Placental epithelial cell (primary cell): ENCODE measurements around the gene THG1L. TPM values are rescaled to one million over a fixed set of nuclear protein-coding genes. Genes with fewer than 3 reads are reported as not detected.

ENCODE experiments used
- small RNA-seq: library from RNA; depleted of rRNA; stranded (forward); fragments of <200 nt; gene quantifications from one replicate; pipeline ENCODE3, GENCODE V24; 2012
- total RNA-seq: library from RNA; depleted of rRNA; stranded (reverse); fragments of >200 nt; gene quantifications from 2 replicates; pipeline ENCODE4 v1.2.3, GENCODE V29; 2012

THG1L gene
- 18.3 and 38.9 TPM in 2 replicates for total RNA-seq

GRCh38 chr5:157731272-157732129 lies at the start of gene THG1L:
THG1L (plus strand) TSS chr5:157731420; CDS start chr5:157731441, 21 bp downstream.

DNA sequence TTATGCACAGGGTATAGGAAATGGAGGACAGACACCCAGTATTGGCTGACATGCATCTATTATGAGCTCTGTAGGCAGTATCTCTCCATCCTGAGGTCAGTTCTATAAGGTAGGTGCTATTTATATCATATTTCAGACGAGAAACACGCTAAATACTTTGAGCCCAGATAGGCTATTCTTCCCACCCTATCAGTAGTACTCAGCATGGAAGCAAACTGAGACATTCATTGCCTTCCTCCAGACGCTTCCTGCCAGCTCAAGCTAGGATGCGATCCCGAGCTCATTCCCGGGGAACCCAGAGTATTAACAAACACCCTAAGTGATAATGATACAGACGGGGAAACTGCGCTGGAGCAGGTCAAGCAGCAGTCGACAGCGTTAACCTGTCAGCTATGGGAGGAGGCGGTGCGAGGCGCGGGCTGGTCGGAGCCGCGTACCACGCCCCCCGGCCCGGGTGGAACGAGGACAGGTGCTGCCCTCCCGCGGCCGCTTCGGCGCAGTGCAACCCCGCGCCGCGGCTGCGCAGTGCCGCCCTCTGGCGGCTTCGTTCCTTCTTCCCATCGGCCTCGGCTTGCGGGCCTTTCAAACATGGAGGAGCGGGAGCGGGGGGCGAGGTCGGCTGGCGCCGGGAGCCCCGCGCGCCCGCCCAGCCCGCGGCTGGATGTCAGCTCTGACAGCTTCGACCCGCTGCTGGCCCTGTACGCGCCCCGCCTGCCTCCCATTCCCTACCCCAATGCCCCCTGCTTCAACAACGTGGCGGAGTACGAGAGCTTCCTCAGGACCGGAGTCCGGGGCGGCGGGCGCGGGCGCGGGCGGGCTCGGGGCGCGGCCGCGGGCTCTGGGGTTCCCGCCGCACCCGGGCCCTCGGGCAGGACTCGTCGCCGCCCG lies 12.2 kb downstream of the THG1L start, which contains the start of gene LSM11:
Gene LSM11 (plus strand): TSS at position 550 of the 888 bp plus-strand sequence. CDS start 39 bp downstream, at position 589.

Small RNA genes within 50 kb of the gene (small RNA-seq; reads per million reads assigned to genes)
- not detected for gene AC026407.1

Other genes with a start within 250 kb of the THG1L start
- 22.4 and 46.6 TPM in 2 replicates for gene ADAM19, start 155.6 kb upstream of the THG1L start, total RNA-seq
- gene SOX30, start 79.0 kb upstream of the THG1L start, total RNA-seq, result not detected in 2 replicates
- not detected in 2 replicates for gene C5orf52, start 59.9 kb upstream of the THG1L start, total RNA-seq
- gene LSM11, start 12.3 kb downstream of the THG1L start, total RNA-seq, result 5.0 and 7.1 TPM in 2 replicates
- 75.8 and 86.5 TPM in 2 replicates for gene CLINT1, start 127.7 kb downstream of the THG1L start, total RNA-seq